GM20431 (cell line): ENCODE measurements around the gene MYOZ3.

Experiments used
- in situ Hi-C: fragments of 300-500 bp; cut with MseI, MboI; formaldehyde crosslinking; loops from one replicate; pipeline ENCODE4 v1.15.0; 2020; ENCODE audit warnings: low sequenced_read_pairs; ENCODE audit not compliant: unreplicated experiment

Gene MYOZ3

DNA sequence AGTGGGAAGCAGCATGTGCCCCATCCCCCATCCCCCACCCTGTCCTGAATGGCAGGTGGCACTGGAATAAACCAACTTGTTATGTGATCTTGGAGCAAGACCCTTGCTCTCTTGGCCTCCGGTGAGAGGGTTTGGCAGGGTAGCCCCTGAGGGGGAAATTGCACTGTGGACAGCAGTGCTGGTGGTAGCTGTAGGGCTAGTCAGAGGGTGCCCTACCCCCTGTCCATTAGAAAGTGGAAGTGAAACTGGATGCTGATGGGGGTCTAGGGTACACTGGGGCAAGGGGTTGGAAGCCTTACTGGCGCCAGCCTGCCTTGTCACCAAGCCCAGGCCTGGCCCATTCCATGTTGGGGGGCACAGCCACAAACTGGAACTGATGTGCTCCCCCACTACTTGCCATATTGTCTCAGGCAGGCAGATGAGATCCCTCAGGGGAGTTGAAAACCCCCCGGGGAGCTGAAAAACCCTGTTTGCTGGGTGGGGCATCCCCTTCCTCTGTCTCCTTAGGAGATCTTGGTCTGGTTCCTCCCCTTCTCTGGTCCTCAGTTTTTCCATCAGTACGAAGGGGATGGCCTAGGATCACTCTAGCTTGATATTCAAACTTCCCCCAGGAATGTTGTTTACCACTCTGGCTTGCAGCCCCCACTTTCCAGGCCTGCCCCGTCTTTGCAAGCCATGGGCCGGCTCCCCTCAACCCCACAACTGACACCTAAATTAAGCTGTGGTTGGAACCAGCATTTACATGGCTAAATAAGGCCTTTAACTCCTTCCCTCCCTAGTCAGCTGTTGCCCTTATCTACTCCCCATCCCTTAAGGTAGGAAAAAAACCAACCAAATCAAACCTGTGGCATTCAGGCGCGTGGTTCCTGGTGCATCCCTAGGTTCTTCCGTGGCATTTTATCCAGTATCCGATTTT lies 35.0 kb upstream of the MYOZ3 start:
- in situ Hi-C loops: no loop called here

DNA sequence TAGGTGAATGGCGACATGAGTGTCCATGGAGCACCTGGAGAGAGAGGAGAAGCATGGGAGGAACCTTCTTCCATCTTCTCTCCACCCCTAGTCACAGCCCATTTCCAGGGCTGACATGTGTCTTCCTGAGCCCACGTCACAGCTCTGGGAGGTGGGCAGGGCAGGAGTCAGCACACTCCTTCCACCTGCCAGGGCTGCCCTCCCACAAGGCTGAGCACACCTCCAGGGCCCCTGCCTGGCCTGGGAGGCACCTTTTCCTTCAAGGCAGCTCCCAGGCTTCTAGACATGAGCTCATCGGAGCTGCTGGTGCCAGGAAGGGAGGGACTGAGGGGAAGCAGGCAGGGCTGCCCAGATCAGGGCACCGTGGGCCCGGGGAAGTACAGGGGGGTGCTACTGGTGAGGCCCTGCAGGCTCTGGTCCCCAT lies 34.2 kb upstream of the MYOZ3 start:
- in situ Hi-C loops: no loop called here

DNA sequence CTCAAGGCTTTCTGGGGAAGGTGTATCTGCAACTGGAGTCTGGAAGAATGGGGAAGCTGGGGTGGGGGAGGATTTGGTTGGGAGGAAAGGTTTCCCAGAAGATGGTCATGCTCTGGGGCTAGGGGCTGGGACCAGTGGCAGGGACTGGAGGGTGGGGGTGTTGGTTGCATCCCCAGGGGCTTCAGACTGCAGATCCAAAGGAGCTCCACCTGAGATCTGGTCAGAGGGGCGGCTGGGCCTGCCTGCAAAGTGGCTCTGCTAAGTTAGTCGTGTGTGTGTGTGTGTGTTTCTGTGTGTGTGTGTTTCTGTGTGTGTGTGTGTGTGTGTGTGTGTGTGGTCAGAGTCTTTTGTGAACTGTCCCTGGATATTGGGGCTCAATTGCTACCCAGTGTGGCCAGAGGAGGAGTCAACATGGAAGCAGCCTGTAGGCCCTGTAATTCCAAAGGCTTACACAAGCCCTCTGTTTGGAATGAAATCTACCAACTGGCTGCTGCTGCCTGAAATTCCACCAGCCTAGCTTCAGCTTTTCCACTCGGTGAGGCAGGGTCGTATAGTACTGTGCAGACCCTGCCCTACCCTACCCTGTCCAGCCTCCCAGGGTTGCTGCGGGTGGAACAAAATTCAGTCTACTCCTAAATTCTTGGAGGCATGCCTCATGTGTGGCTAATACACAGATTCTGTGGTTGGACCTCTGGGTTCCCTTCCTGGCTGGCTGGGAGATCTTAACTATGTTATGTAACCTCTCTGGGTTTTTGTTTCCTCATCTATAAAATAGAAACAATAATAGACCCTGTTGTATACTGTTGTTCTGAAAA lies 33.1 kb upstream of the MYOZ3 start:
- in situ Hi-C loops: no loop called here

DNA sequence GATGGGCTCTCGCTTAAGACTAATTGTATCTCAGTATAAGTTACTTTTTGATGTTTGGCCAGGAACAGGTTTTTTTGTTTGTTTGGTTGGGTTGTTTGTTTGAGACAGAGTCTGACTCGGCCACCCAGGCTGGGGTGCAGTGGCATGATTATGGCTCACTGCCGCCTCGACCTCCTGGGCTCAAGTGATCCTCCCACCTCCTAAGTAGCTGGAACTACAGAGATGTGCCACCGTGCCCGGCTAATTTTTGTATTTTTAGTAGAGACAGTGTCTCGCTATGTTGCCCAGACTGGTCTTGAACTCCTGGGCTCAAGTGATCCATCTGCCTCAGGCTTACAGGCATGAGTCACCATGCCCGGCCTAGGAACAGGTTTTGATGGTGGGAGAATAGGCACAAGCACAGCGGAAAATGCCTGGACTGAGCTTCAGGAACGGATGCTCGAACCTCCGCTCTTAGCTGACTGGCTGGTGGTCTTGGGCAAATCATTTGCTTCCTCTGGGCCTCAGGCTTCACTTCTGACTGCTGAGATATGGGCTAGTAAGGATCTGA lies 32.0 kb upstream of the MYOZ3 start:
- in situ Hi-C loops: no loop called here

DNA sequence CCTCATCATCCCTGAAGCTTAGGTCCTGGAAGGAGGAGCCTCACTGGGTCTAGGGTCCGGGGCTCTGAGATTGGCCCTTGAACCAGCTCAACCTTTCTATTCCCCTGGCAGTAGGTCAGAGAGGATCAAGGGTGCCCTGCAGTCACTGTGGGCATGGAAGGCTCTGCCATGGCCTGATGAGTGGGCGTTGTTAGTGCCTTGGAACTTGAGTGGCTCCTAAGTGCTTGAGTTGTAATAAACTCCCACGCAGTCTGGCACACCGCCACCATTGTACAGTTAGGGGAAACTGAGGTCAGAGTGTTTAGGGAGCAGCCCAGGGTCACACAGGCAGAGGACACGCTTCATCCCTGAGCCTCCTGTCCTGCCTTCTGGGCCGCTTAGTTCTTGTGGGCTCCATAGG lies 31.0 kb upstream of the MYOZ3 start:
- in situ Hi-C loops: no loop called here

DNA sequence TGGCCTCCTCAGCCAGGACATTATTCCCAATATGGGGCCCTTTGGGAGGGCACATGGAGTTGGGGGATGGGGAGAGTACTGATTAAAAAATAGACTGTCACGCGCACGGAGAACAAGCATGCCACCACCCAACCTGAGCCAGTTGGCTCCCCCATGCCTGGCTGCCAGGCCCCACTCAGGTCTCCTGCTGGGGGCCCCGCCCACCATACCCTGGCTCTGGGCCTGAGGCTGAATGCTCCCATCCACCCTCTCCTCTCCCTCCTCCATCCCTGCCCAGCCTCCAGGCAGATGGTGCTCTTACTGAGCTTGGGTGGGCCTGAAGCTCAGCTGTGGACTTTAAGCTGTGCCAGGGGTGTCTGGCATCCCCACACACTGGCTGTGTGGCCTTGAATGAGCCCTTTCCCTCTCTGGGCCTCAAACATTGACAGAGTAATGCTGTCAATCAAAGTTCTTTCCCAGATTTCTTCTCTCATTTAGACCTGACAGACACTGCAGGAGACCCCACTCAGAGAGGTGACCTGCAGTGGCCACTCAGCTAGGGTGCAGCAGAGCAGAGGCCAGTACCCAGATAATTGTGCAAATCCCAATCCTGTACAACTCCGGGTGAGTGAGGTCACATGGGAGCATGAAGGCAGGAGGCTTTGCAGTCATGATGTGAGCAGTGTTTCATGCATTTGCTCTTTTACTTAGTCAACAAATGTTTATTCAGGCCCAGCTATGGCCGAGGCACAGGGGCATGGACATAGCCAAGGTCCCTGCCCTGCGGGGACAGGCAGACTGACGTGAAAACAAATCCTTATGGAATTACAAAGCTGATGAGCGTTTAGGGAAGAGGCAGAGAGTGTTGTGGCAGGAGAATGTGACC lies 30.4 kb upstream of the MYOZ3 start:
- in situ Hi-C loops: no loop called here

DNA sequence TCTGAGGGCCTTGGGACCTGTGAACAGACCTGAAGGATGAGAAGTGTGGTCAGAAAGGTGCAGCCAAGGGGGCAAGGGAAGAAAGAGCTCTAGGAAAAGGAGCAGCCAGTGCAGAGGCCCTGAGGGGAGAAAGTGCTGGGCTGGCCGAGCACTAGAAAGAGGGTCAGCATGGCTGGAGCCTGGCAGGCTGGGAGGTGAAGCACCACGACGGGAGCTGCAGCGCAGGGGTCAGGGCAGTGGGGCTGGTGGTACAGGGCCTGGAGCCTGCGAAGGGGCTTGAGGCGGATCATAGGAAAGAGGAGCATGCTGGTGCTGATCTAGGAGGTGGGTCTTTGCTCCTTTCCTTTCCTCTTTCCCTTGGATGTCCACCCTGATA lies 29.7 kb upstream of the MYOZ3 start:
- in situ Hi-C loops: no loop called here

DNA sequence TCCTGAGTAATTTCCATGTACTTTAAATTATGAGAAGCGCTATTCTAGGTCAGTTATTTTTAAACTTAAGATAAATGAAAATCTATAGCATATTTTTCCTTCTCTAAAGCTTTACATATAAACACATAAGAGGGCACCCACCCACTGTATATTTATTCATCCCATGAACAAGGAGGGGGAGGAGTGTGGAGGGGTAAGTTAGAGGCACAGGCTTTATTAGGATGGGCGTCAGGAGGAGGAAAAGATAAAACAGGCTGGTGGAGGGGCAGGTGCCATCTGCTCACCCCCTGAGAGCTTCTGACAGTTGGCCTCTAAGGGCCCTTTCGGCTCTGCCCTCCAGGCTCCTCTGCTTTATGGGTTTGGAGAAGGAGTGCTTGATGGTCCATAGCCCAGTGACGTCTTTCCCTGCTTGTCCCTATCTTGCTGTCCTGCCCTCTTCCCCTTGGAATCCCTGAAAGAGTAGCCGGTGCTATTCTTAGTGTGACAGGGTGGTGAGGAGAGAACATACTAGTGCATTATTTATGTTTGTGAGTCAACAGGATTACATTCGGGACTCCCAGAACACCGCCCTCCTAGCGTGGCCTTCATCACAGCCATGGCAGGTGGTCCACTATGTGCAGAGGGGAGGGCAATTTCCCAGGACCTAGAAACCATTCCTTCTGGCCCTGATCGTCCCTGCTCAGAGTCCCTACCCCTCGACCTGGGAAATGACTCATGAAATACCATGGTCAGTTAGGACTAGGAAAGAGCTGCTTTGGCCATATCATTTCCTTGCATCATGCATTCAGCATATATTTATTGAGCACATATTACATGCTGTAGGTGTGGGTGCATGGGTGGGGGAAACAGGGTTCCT lies 28.5 kb upstream of the MYOZ3 start:
- in situ Hi-C loops: no loop called here

DNA sequence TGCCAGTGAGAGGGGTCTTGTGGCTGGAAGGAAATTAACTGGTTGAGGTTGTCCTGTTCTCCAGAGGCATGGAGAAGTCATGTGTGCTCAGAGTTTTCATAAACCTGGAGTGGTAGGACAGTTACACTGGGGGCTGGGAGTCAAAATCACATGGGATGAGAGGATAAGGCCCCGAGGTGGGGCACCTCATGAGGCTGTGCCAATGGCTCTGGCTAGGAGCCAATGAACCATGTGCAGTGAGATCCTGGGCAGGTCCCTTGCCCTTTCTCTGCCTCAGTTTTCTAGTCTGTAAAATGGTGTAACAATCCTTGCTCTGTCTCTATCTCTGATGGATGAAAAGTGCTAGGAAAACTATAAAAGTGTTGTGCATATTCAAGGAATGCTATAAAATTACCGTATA lies 27.6 kb upstream of the MYOZ3 start:
- in situ Hi-C loops: no loop called here

DNA sequence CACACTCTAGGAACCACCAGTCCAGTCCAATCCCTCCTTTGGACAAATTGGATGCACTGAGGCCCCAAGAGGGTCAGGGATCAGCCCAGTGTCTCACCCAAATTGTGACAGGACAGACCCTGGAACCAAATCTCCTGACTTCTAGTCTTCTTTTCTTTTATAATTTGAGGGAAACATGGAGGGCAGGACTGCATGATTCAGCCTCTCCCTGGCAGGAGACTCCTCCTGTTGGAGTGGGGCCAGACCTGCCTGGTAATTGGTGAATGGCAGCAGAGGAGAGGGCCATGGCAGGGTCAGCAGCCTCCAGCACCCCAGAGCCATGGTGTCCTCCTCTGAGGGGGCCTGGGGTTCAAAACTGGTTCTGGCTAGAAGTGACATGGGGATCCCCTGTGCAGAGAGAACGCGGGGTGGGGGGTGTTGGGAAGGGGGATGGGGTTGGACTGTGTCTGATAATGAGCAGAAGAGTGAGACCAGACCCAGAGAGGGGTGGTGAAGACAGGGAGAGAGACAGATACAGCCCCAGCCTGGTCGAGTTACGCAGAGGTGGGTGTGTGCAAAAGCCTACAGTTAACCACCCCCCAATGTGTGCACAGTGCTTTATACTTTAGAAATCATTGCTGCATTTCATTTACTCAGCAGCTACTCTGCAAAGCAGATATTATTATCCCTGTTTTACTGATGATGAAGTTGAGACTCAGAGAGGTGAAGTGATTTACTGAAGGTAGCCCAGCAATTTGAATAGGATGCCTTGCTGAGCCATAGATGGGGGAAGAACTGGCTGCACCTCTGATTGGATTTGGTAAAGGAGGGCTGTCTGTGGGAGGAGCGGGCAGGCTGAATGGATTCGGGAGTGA lies 24.4 kb upstream of the MYOZ3 start:
- in situ Hi-C loops: no loop called here

DNA sequence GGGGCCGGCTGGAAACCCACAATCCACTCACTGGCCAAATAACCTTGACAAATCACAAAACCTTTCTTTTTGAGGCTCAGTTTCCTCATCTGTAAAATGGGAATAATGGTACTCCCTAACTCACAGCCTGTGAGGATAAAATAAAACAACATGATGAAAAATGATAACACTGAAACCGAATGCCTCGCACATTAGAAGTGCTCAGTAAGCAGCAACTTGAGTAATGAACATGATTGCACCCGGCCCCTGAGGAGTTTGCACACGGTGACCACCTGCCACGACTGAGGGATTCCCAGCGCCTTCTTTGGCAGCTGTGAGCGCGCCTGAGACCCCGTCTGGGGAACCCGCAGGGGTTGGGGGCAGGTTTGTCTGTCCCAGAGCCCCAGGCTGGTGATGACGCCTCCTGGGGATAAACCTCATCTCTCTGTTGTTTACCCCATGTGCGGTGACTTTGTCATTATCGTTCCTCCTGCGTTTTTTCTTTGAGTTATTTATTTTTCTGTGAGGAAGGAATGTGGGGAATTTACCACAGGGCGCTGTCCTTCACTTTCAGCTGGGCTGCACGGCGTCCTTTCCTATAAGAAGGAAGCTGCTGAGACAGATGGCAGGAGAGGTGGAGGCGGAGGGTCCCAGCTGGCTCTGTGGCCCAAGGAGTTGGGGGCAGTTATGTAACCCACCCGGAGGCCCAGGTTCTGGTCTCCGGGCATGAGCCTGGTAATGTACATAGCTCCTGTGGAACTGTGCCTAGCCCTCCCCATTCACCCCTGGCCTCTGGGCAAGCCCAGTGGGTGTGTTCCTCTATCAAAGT lies 23.6 kb upstream of the MYOZ3 start:
- in situ Hi-C loops: no loop called here

DNA sequence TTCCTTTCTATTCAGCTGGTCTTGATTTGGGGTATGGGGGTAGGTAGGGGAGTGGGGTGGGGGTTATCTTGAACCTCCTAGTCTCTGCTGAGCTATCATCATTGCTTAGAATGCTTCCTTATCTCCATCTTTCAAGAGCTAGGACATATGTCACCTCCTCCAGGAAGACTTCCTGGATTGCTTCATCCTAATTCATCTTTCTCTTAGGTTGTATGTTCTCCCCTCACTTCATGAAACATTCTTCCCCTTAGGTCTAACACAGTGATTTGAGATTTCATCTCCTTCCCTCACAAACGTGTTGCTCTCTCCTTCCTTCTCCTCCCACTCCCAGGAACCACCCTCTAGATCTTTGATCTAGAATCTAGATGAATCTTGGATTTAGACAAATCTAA lies 23.0 kb upstream of the MYOZ3 start:
- in situ Hi-C loops: no loop called here

DNA sequence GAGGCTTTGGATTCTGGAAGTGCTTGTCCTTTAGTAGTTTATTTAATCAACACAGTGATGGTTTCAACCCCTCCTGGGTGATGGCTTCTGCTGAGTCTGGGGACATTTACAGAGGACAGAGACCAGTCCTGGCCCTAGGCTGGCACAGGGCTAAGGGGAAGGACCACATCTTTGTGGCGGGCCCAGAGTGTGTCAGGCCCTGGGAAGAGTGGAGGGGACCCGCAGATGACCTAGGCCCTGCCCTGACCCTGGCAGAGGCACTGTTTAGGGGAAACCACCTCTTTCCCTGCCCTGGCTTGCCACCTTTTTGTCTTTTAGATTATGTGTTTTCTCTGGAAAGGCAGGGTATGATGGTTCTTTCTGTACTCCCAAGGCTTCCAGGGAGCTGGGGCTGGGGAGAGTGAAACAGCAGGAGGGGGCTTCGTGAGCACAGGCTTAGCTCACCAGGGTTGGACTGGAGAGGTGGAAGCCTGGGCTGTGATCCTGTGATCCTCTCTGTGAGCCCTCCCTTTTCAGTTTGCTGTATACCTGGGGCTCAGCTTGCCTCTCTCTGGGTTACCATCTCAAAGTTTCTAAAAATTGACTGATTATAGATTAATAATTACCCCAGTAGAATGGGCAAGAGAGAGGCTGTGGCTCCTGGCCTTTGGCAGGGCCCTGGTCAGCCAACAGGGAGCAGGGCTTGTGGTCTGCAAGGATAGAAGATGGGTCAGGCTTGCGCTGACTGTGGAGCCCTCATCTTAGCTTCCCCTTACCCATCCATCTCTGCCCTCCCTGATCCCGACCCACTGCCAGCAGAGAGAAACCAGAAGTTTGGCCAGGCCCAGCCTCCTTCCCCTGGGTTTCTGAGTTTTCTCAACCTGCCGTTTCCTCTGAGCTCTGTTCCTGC lies 22.3 kb upstream of the MYOZ3 start:
- in situ Hi-C loops: no loop called here

DNA sequence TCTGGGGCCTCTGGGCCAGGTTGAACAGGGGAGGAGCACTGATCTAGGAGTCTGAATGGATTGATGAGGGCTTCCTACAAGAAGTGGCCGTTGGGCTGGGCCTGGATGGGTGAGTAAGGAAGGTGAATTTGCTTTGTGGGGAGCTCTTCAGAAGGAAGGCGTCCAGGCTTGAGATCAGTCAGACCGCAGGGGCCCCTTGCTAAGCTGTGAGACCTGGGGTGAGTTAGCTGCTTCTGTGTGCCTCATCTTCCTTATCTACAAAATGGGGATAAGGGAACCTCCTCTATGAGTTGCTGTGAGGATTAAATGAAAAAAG lies 21.7 kb upstream of the MYOZ3 start:
- in situ Hi-C loops: no loop called here

DNA sequence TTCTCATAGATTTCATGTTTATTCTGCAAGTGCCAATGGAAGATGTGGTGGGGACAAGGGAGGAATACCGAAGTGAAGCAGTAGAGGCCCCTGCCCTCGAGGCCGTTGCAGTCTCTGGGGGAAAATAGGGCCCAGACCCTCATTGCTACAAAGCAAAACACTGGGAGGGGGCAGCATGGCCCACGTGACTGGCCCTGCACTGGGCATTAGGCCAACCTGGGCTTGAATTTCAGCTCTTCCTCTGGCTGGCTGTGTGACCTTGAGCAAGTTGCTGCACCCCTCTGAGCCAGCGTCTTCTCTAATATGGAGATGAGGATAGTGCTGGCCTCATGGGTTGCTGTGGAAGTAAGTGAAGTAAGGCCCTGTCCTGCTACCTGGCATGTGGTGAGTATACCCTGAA lies 21.3 kb upstream of the MYOZ3 start:
- in situ Hi-C loops: loop anchor here (10.0 kb wide), 1 partner anchor 75 kb away; no protein-coding TSS in a partner anchor

DNA sequence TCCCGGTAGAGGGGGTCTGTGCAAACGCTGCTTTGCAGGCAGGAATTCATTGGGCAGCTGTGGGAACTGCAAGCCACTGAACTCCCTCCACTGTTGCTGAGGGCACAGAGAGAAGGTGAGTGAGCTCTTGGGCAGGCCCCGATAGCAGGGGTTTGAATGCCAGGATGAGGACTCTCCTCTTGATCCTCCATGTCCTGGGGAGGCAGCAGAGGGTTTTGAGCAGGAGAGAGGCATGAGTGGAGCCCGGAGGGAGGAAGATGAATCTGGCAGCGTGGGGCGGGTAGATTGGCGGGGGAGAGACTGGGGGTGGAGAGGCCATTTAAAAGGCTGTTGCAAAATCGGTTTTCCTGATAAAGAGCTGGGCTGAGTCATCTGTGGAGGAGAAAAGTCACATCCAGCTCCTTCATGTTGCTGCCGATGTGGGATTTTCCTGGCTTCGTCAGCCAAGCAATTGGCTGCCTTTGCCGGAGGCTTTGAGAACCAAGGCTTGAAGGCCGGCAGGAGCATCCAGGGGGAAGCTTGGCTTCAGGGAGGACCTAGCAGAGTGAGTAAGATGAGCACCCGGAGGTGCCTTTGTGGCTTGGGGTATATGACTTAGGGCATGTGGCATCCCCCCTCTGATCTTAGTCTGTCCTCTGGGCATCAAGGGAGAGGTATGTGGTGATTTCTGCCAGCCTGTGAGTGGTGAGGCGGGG lies 20.6 kb upstream of the MYOZ3 start, which contains the start of gene SYNPO:
Gene SYNPO, plus strand, starts transcription at position 350 of the 695 bp plus-strand sequence. CDS start 7,616 bp downstream, outside the sequence.
- in situ Hi-C loops: loop anchor here (10.0 kb wide), 1 partner anchor 76 kb away; no protein-coding TSS in a partner anchor
